GM21526 (cell line): ENCODE data around the gene BIN1.

Experiments
- ATAC-seq: cut with Tn5 transposase; IDR thresholded peaks from one replicate; pipeline ENCODE4 v1.9.1; 2021; ENCODE audit warnings: moderate library complexity; ENCODE audit not compliant: unreplicated experiment, low FRiP score

The BIN1 gene

DNA sequence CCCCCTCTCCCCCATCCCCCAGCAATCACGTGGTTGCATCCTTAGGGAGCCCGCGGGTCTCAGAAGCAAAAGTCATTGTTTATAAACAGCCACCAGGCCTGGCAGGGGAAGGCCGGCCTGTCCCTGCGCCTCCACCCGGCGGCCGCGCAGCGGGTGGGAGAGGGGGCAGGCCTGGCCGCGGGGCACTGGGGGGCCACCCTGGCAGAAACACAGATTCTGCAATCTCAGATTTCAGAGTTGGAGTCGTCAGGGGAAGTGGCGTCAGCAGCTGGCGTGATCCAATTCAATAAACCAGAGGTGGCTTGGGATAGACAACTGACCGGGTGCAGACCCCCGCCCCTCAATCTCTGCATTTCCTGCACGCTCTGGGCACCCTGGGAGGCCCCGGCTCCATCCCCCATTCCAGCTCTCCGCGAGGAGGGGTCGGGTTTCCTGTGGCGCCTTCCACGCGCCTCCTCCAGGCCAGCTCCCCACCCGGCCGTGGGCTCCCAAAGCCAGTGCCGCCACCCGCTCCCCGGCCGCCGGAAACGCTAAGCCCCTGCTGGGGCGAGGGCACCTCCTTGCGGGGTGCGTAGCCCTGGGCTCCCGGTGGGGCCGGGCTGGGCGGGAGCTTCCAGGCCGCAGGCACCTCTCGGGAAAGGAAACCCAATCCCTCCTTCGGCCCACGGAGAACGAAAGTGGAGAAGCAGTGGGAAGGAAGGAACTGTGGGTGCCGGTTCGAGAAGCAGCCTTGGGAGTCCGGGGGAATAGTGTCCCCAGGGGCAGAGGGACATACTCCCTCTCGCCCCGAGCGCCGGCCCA is 1.1 kb downstream of the BIN1 start:
- ATAC-seq, result no peak

DNA sequence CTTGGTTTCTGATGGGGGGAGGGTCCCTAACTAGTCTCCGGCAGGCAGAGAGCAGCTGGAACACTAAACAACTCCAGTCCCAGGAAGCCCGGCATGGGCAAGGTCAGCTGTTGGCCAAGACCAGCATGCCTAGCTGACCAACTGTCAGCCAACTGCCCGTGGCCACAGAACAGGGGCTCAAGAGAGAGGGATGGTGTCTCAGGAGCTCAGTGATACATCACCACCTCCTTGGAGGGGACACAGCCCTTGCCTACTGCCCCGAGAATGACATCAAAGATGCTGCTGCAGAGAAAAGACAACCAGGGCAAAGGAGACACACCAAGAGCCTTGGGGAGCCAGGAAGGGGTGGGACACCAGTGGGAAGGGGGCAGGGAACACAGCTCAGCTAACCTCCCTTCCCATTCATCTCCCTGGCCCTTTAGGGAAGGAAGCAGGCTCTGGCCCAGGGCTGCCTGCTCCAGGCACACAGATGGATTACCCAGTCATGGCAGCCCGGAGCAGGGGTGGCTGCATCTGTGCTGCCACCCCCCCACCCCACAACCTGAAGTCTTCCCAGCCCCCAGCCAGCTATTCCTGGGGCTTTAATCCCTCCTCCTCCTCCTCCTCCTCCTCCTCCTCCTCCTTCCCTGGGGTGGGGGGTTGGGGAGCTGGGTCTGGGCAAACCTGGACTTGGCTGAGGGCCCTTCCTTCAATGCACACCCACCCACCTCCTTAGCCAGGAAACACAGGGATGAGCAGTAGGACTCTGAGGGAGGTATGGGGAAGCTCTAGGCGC is 1.9 kb downstream of the BIN1 start:
- no peak for ATAC-seq

DNA sequence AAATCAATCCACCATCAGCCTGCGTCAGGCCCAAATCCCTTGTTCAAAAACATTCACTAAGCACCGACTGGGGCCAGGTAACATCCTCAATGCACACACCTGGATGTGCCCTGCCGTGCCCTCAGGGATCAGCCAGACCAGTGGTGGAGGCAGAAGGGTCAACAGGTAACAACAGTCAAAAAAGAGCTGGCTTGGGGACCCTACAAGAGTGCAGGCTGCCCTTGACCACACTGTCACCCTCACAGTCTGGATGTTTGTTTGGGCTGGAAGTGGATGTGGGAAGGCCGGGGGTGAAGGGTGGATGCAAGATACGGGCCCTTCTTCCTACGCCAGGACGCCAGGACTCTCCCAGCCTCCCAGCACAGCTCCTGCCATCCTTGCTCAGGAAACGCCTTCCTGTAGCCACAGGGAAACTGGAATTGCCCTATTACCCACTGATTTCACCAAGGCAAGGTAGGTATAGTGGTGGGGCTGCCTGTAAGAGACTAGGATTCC is 2.7 kb downstream of the BIN1 start:
- no peak for ATAC-seq

DNA sequence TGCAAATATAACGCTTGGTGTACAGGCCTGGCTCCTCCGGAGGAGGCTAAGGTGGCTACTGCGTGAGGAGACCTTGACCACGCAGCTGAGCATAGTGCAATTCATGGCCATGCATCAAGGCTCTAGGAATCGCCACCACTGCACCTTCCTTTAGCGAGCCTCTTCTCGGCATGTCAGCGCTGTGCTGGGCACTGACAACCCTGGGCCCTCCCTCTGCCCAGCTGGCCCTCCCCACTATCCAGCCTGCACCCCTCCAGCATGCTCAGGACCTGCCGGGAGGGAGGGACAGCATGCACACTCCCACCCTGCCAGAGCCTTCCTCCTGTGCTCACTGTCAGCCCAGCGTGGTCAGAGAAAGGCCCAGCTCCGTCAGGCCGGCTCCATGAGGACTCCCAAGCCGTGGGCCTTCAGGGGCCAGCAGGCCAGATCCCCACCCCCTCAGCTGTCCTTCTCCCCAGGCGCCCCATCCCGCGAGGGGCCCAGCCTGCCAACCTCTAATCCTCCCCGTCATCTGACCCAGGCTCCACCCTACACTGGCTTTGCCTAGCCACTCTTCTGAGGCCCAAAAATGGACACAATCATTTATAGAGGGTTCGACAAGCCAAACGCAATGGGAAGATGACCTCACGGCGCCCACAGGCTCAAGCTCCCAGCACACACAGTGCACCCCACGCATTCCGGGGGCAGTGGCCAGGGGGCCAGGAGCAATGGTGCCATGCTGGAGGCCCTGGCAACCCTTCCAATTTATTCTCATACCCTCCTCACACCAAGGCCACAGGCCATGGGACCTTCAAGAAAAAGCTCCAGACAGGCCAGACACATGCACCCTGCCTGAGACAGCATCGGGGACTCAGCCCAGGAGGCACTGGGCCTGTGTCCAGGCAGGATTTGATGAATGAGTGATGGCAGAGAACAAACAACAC is 3.5 kb downstream of the BIN1 start:
- no peak for ATAC-seq

DNA sequence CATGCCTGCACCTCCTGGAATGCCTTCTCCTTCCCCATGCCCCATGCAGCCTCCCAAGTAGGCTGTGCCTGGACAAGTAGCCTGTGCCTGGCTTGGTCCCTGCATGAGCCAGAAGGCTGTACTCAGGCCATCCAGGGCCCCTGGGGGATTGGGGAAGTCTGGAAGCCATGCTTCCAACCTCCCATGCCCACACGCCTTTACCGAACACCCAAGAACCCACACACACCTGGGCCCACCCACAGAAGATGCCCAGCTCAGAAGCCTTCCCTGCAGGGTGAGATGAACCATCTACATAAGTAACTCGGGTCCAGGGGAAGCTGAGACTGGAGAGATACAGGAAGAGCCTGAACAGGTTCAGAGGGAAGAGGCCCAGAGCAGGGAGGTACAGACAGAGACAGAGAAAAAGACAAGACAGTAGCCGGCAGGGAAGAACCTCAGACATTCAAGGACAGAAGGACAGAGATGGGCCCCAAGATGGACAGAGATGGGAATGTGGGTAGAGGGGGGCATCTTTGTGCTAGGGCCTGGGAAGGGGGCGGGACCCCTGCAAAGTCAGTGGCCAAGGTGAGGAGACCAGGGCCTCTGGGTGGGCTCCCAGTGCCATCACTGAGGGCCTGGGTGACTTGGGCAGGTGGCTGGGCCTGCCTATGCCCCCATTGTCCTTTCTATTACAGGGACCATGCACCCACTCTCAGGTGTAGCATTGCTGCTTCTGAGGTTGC is 4.3 kb downstream of the BIN1 start:
- no peak for ATAC-seq

DNA sequence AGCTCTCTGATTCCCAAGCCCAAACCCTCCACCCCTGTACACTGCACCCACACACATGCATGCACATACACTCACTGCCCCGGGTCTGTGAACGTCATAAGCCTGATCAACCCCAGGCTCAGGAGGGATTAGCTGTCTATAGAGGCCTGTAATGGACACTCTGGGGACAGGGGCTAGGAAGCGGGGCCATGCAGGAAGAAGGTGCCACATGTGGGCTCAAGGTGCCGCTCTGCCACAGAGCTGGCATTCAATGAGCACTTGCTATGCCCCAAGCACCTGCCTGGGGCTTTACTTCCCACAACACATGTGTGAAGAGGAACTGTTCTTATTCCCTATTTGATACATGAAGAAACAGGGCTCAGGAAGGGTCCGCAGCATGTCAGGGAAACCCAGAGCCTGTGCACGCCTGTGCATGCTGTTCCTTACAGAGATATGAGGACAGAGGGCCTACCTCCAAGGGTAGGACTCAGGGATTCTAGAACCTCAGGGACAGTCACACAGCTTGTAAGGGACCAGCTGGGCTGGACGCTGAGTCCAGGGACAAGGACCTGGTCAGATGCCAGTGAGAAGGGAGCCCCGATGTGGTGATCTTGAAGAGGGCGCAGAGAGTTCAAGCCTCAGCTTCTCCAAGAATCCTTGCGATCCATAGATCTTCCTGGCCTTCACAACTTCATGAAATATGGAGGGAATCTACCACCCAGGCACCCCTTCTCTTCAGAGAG is 5.0 kb downstream of the BIN1 start:
- no peak for ATAC-seq

DNA sequence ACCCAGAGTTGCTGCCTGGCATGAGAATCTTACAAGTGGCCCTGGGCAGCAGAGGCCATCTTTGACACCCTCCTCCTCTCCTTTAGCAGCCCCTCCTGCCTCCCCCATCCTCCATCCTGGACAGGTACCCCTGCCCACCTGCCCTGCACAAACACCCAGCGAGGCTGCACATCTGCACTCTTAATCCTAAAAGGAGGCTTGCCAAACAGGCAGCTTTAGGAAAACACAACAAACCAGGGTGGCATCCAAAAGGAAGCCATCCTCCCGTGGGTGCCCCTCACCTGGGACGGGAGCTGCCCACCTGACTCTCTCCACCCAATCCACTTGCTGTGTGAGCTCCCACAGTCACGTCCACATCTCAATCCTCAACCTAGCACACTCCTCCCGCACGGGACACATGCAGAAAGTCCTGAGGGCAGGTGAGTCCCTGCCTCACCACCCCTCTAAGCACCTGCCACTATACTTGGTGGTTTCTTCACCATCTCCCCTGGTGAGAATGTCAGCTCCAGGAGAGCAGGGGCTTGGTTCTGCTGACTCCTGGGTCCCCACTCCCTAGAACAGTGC is 5.8 kb downstream of the BIN1 start:
- ATAC-seq, result no peak

DNA sequence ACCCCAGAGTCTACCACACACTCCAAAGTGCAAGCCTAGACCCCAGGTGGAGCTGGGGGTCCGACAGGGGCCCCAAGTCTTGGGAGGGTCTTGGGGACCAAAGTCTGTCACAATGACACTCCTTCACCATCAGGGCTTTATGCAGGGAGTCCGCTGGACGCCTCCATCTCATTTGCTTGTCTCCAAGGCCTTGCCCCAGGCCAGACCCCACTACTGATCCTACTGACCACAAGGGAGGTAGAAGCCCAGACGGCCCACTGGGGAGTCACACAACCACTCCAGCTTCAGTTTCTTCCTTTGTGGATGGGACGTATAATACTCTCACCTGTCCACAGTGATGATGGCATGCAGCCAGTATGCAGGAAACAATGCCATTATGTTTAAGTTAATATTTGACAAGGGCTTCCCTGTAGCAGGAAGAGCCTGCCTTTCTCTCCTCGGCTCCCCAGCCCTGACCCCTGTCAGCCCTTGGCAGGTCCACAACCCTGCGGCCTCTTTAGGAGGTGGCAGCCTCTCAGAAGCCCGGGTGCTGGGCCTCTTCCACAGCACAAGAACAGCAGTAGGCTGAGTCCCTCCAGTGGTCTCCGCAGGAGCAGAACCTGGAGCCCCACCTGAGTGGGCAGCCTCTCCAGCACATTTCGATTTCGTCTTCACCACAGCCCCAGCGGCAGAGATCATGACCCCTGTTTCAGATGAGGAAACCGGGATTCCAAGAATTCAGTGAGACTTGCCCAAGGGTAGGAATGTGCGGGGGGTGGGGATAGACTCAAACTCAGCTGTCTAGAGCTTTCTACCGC is 6.5 kb downstream of the BIN1 start:
- ATAC-seq, result no peak

DNA sequence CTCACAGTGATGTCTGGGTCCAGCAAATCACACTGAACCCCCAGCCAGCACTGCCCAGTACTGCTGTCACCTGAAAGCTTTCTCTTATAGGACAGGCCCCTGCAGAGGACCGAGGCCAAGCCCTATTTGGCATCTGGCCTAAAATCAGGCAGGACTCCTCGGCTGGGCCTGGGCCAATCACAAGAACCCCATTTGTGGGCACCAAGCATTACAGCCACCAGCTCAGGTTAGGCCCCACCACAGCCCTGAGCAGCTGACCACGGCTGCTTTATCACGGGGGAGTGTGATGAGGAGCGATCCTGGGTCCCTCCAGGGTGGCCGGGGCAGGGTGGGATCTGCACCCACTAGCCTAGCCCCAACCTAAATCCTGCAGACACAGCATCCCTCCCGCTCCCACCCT is 8.2 kb downstream of the BIN1 start:
- no peak for ATAC-seq

DNA sequence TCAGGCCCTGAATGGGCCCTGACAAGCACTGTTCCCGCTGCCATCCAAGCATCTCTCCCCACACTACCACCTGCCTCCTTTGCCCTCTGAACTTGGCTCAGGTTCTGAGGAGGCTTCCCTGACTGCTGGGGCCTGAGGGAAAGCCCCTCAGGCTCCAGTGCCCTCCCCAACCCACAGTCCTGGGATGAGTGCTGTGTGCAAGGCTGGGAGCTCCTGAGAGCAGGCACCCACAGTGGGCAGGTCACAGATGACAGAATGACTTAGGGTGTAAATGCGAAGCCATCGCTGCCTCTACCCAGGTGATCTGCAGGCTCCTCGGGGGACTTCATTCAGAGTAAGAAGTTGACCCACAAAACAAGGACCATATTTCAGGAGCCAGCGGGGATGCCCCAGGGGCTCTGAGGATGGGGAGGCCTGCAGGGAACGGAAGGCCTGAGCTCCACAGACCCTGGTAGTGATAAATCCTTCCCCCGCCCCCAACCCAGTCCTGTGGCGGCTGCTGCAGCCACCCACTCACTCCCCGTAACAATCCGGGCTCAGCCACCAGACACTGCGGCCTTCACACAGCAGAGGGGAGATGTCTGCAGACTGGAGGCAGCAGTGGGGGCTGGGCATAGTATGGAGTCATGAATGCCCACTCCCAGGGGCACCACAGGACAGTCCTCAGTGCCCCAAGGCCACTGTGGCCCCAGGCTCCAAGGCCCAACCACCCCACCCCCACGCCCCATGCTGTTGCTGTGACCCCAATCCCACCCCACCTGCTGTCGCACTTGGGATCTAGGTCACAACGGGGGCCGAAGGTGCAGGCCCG is 8.9 kb downstream of the BIN1 start:
- ATAC-seq, result no peak

DNA sequence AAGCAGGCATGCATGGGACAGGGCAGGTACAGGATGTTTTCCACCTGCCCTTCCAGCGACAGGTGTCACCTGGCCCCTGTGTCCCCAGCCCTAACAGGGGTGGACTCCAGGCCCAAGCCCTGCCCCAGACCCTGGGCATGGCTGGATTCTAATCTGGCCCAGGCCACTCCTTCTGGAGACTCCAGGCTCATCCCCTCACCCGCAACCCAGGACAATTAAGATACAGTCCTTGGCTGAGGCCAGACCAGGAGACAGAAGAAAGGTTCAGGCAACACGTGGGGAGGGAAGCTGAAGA is 9.5 kb downstream of the BIN1 start:
- ATAC-seq, result no peak

DNA sequence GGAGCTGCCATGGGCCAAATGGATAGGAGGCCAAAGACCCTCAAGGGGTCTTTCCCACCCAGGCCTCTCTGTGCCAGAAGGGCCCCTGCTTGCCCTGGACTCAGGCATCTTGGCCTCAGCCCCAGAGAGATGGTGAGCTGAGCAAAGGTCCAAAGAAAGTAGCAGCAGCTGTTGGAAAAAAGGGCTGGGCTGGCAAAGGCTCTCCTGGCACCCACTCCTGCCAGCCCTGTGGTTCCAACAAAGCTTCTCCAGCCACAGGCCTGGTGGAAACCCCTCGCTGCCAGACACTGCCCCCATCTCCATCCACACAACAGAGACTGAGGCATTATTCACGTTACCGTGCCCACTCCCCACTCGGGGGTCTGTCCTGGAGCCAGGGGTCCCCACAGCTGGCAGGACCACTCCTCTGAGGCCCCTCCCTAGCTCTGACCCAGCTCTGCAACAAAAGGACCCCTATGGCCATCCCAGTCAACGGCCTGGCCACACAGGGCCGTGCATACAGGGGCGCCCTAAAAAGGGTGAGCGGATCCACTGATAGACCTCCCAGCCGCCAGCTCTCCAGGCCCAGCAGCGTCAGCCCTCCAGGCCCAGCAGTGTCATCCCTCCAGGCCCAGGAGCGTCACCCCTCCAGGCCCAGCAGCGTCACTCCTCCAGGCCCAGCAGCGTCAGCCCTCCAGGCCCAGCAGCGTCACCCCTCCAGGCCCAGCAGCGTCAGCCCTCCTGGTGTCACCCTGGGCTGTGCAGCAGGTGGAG is 10.1 kb downstream of the BIN1 start:
- no peak for ATAC-seq

DNA sequence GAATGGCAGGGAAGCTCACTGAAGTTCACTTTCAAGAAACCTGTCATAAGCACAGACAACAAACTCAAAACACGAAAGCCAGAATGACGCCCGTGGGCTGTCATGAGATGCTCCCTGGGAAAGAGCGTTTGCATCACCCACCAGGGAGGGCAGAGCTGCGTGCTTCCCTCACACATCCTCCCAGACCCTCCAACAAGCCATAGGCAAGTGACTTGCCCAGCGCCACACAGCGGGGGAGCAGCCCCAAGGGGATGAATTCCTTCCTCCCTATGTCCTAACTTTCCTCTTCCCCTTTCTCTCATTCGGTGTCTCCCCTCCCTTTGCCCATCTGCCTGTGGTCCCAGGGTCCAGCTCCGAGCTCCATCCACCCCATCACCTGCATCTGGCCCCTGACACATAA is 10.7 kb downstream of the BIN1 start:
- ATAC-seq, result no peak

DNA sequence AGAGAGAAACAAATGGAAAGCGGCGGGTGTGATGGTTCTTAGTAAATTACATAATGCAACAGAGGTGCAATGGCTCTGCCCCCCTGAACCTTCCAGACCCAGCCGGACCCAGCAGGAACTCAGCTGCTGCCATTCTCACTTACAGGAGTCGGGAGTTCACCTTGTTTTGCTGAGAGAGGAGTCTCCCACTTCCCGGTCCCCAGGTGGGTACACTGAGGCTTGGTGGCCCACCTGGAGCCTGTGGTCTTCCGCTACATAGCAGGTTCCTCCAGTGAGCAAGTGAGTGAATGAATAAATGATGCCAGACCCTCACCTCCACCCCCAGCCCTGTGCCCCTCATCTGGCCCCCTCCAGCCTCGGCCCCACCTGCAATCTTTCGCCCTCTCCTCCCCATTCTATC is 11.2 kb downstream of the BIN1 start:
- no peak for ATAC-seq

DNA sequence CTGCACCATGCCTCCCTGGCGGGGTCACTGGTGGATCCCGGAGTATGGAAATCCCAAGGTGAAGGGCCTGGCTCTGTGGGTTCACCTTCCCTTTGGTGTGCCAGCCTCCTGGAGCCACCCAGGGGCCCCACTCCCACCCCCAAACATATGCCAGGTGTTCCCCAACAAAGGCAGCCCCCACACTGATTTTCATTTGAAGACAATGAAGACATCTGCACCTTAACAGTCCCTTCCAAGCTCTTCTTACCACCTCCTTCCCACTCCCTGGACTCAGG is 11.7 kb downstream of the BIN1 start:
- no peak for ATAC-seq

DNA sequence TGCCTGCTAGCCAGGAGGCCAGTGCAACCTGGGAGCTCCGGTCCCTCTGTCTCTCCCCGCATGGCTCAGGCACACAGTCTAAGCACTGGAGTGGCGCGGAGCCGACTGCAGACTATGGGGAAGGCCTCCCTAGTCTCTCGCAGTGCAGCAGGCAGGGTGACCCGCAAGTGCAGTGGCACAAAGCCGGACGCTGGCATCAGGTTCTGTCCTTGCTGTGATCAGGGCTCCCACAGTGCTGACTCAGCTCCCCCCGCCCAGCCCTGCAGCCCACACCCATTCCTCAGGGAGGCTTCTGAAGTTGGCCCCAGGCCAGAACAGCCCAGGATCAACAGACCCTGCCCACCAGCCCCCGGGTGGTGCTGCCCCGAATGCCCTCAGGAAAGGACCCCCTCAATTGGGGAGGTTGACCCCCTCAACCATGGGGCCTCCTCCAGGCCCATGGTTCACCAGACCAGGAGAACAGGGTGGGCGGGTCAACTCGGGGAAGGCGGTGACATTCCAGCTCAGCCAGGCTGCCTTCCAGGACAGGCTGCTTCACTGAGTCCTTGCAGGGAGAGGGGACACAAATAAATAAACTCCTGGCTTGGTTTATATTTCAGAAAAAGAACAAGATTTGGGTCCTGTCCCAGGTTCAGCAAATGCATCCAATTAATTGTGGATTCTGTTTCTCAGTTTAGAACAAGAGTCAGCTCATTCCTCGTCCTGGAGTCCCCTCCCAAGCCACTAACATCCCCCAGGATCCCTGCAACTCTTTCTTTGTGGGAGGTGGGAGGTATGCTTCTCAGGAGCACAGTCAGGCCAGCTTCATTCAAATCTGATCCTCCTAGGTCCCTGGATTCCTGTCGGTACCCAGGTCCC is 12.2 kb downstream of the BIN1 start:
- no peak for ATAC-seq
